ENCODE measurements around the gene AJAP1. TPM values are rescaled to one million over a fixed set of nuclear protein-coding genes. Genes with fewer than 3 reads are reported as not detected.
"Not testable (repeated sequence)": the region's sequence is repeated elsewhere in the genome, so short reads cannot be mapped to it uniquely, and the experiment has no call there.

AJAP1 gene
- total and polyA plus RNA-seq, 9 donors: 1.2 to 20.8 (median 12.5) TPM

DNA sequence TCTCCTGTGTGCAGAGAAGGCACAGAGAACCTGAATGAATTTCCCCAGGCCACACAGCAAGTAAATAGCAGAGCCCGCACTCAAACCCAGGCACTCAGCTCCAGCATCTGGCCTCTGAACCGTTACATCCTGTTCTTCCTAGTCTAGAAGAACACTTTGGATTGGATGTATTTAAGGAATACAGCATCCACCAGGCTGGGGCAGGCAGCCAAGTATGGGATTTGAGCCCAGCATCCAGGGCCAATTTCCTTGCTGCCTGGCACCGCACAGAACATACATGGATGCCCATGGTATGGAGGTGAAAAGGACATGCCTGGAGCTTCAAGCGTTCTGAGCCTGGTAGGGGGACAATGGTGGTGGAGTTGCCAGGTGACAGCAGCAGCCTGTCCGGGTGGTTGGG is 9.7 kb downstream of the AJAP1 start:
- DNase-seq: no peak
- intact Hi-C loops (cut with DNase I): loop anchor here in 1 of 4 donors (10.0 kb wide), 1 partner anchor 951 kb away; no protein-coding TSS in a partner anchor
- H3K4me3 ChIP-seq: no peak overlapping the region
- no peaks in the 10 kb centered on the region for H3K27me3 ChIP-seq
- 74 to 85% (median 83%) methylated on average over 5 of the region's 5 CpGs for WGBS, 3 donors
- H3K4me1 ChIP-seq (ENCODE audit: insufficient read depth): no peaks in the 10 kb centered on the region
- no peaks in the 10 kb centered on the region for H3K36me3 ChIP-seq
- TF ChIP-seq, protein P1, sequence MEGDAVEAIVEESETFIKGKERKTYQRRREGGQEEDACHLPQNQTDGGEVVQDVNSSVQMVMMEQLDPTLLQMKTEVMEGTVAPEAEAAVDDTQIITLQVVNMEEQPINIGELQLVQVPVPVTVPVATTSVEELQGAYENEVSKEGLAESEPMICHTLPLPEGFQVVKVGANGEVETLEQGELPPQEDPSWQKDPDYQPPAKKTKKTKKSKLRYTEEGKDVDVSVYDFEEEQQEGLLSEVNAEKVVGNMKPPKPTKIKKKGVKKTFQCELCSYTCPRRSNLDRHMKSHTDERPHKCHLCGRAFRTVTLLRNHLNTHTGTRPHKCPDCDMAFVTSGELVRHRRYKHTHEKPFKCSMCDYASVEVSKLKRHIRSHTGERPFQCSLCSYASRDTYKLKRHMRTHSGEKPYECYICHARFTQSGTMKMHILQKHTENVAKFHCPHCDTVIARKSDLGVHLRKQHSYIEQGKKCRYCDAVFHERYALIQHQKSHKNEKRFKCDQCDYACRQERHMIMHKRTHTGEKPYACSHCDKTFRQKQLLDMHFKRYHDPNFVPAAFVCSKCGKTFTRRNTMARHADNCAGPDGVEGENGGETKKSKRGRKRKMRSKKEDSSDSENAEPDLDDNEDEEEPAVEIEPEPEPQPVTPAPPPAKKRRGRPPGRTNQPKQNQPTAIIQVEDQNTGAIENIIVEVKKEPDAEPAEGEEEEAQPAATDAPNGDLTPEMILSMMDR (IDR thresholded peaks at IDR 0.05): no peak
- TF ChIP-seq POLR2A (IDR thresholded peaks at IDR 0.05) (no peak), EP300 (IDR thresholded peaks at IDR 0.05) (no peak)
- H3K9me3 ChIP-seq: no peaks in the 10 kb centered on the region
- H3K27ac ChIP-seq: no peak overlapping the region

DNA sequence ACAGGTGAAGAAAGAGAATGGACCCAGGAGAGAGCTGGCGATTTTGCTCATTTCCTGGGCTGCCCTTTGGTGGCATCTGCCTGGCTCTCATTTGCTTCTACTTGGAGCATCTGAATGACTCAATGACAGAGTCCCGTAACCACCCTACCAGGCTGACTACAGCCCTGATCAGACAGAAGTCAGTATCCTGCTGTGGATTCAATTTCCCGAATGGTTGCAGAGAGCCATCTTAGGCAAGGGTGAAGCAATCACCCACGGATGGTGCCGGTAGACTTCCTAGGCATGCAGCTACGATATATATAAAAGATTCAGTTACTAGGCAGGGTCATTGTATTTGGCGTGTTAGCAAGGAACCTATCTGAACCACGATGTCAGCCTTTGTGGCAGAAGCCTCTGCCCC is 10.2 kb downstream of the AJAP1 start:
- Histone ChIP-seq H3K36me3 (no peaks in the 10 kb centered on the region), H3K4me1 (ENCODE audit: insufficient read depth) (no peaks in the 10 kb centered on the region), H3K4me3 (no peak overlapping the region), H3K9me3 (no peaks in the 10 kb centered on the region), H3K27me3 (no peaks in the 10 kb centered on the region), H3K27ac (no peak overlapping the region)
- 82 to 92% (median 87%) methylated on average over 8 of the region's 8 CpGs for WGBS, 3 donors
- no peak for DNase-seq
- TF ChIP-seq POLR2A (IDR thresholded peaks at IDR 0.05) (no peak), EP300 (IDR thresholded peaks at IDR 0.05) (no peak)
- TF ChIP-seq, protein P1 (IDR thresholded peaks at IDR 0.05): no peak
- intact Hi-C loops (cut with DNase I): loop anchor here in 1 of 4 donors (10.0 kb wide), 1 partner anchor 950 kb away; no protein-coding TSS in a partner anchor

DNA sequence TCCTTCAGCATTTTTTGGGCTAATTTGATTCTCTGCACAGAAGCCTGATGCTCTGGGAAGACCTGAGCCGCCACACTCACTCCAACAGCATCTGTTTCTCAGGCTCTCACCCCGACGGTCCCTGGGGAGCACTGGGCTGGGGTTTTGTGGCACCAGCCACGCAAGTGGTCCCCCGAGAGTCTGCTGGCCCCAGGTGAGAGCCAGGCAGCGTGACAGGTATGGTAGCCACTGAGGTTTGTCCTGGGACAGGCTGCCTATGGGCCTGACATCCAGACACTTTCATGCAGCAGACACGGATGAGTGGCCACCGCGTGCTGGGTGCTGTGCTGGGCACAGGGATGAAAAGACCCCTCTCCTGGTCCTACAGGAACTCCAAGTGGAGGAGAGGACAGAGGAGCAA is 11.0 kb downstream of the AJAP1 start:
- no peak overlapping the region for H3K4me3 ChIP-seq
- intact Hi-C loops (cut with DNase I): loop anchor here in 1 of 4 donors (10.0 kb wide), 1 partner anchor 949 kb away; no protein-coding TSS in a partner anchor
- H3K9me3 ChIP-seq: no peaks in the 10 kb centered on the region
- no peak for DNase-seq
- H3K27ac ChIP-seq: no peak overlapping the region
- H3K36me3 ChIP-seq: no peaks in the 10 kb centered on the region
- 78 to 88% (median 82%) methylated on average over 9 of the region's 9 CpGs for WGBS, 3 donors
- no peak for TF ChIP-seq EP300 (IDR thresholded peaks at IDR 0.05)
- H3K4me1 ChIP-seq (ENCODE audit: insufficient read depth): no peaks in the 10 kb centered on the region
- no peaks in the 10 kb centered on the region for H3K27me3 ChIP-seq

DNA sequence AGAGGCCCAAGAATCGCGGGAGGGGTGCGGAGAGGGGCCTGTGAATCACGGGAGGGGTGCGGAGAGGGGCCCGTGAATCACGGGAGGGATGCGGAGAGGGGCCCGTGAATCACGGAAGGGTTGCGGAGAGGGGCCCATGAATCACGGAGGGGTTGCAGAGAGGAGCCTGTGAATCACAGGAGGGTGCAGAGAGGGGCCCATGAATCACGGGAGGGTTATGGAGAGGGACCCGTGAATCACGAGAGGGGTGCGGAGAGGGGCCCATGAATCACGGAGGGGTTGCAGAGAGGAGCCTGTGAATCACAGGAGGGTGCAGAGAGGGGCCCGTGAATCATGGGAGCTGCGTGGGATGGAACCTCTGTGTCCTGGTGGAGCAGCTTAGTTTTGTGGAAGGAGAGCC is 12.3 kb downstream of the AJAP1 start:
- 82 to 97% (median 94%) methylated on average over 19 of the region's 19 CpGs for WGBS, 3 donors
- intact Hi-C loops (cut with DNase I): loop anchor here in 1 of 4 donors (10.0 kb wide), 1 partner anchor 948 kb away; no protein-coding TSS in a partner anchor
- not testable (repeated sequence) for H3K36me3 ChIP-seq; H3K27me3 ChIP-seq; H3K9me3 ChIP-seq; H3K27ac ChIP-seq; DNase-seq; H3K4me3 ChIP-seq; H3K4me1 ChIP-seq (ENCODE audit: insufficient read depth)

DNA sequence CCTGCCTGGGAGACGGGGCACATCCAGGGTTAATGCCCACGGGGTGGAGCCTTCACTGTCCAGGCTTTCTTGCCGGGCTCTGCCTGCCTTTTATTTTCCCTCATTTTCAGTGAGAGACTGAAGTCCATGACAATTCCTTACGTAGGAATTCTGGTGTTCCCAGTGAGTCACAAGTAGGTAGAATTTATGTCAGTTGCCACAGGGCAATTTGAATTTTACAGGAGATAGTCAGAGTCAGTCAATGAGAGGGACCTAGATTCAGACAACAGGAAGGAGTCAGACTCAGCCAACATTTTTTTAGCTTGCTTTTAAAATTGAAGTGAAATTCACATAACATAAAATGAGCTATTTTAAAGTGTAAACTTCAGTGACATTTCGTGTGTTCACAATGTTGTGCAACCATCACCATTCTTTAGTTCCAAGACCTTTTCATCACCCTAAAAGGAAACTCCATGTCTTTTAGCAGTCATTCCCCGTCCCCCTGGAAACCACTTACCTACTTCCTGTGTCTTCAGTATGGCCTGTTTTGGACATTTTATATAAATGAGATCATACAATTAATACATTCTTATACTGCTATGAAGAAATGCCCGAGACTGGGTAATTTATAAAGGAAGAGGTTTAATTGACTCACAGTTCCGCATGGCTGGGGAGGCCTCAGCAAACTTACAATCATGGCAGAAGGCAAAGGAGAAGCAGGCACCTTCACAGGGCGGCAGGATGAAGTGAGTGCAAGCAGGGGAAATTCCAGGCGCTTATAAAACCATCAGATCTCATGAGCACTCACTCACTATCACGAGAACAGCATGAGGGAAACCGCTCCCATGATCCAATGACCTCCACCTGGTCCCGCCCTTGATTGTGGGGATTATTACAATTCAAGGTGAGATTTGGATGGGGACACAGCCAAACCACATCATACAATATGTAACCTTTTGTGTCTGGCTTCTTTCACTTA is 14.6 kb downstream of the AJAP1 start:
- no peak for TF ChIP-seq EP300 (IDR thresholded peaks at IDR 0.05)
- no peak for TF ChIP-seq POLR2A (IDR thresholded peaks at IDR 0.05)
- TF ChIP-seq, protein P1 (IDR thresholded peaks at IDR 0.05): no peak

More for the DNA sequence above, 14.6 kb downstream of the AJAP1 start:
- no peak for DNase-seq
- Histone ChIP-seq H3K27me3 (no peaks in the 10 kb centered on the region), H3K36me3 (no peaks in the 10 kb centered on the region), H3K4me1 (ENCODE audit: insufficient read depth) (no peaks in the 10 kb centered on the region), H3K4me3 (no peak overlapping the region), H3K9me3 (no peaks in the 10 kb centered on the region), H3K27ac (no peak overlapping the region)
- WGBS, 3 donors: 69 to 80% (median 76%) methylated on average over 13 of the region's 13 CpGs
- intact Hi-C loops (cut with DNase I): loop anchor here in 1 of 4 donors (10.0 kb wide), 1 partner anchor 946 kb away; no protein-coding TSS in a partner anchor

Data from ovary (tissue), 9 donors.